ENCODE measurements around the gene CLDN22.
"Not testable (repeated sequence)": the region's sequence is repeated elsewhere in the genome, so short reads cannot be mapped to it uniquely, and the experiment has no call there.

Gene CLDN22

GRCh38 chr4:183345261-183345660 is 25.2 kb upstream of the CLDN22 start:
- DNase-seq: no peak

GRCh38 chr4:183344523-183345255 is 24.6 kb upstream of the CLDN22 start:
- DNase-seq: no peak

- DNase-seq: no peak
These were observed 23.7 kb upstream of the CLDN22 start for GRCh38 chr4:183343730-183344129.

- no peak for DNase-seq
These were observed 22.8 kb upstream of the CLDN22 start for GRCh38 chr4:183342541-183343533.

GRCh38 chr4:183337833-183338232 is 17.8 kb upstream of the CLDN22 start:
- DNase-seq: no peak

GRCh38 chr4:183337349-183337748 is 17.3 kb upstream of the CLDN22 start:
- DNase-seq: no peak

- no peak for DNase-seq
These were observed 15.4 kb upstream of the CLDN22 start for GRCh38 chr4:183335369-183335940.

- no peak for DNase-seq
These were observed 13.9 kb upstream of the CLDN22 start for GRCh38 chr4:183333983-183334382.

- no peak for DNase-seq
These were observed 13.1 kb upstream of the CLDN22 start for GRCh38 chr4:183333202-183333601.

GRCh38 chr4:183332447-183332846 is 12.4 kb upstream of the CLDN22 start:
- no peak for DNase-seq

GRCh38 chr4:183330841-183331240 is 10.8 kb upstream of the CLDN22 start:
- DNase-seq: no peak

- no peak for DNase-seq
These were observed 10.1 kb upstream of the CLDN22 start for GRCh38 chr4:183329954-183330742.

GRCh38 chr4:183329244-183329643 is 9.2 kb upstream of the CLDN22 start:
- no peak for DNase-seq

- DNase-seq: no peak
These were observed 8.8 kb upstream of the CLDN22 start for GRCh38 chr4:183328832-183329231.

- DNase-seq: no peak
These were observed 7.8 kb upstream of the CLDN22 start for GRCh38 chr4:183327827-183328226.

- DNase-seq: no peak
These were observed 6.8 kb upstream of the CLDN22 start for GRCh38 chr4:183326853-183327252.

- DNase-seq: not testable (repeated sequence)
These were observed 6.3 kb upstream of the CLDN22 start for GRCh38 chr4:183326387-183326786.

GRCh38 chr4:183324619-183325018 is 4.5 kb upstream of the CLDN22 start:
- DNase-seq: no peak

GRCh38 chr4:183324056-183324455 is 4.0 kb upstream of the CLDN22 start:
- DNase-seq: not testable (repeated sequence)

- DNase-seq: no peak
These were observed 3.2 kb upstream of the CLDN22 start for GRCh38 chr4:183323295-183323694.

- no peak for DNase-seq
These were observed 2.2 kb upstream of the CLDN22 start, which contains the start of gene CLDN24 for GRCh38 chr4:183322326-183322725. TSS of gene CLDN24 (minus strand) at chr4:183322426. CDS start at chr4:183322426, 0 bp downstream.

GRCh38 chr4:183321516-183321915 is 1.4 kb upstream of the CLDN22 start:
- DNase-seq: no peak

- DNase-seq: peak; percentile 5
These were observed 1.0 kb upstream of the CLDN22 start for GRCh38 chr4:183321079-183321478.

Data from CD4-positive, alpha-beta T cell treated with Interleukin-17A for 1 hour (primary cell).